Middle frontal gyrus (tissue), 1 donor: ENCODE data around the gene MGAT5B.
"Not testable (repeated sequence)": the region's sequence is repeated elsewhere in the genome, so short reads cannot be mapped to it uniquely, and the experiment has no call there.

Source experiments
- DNase-seq: peaks from one replicate; pipeline ENCODE4 v3.0.0-alpha.2; 2015; ENCODE audit warnings: low spot score; ENCODE audit errors: extremely low spot score

The MGAT5B gene

GRCh38 chr17:76948301-76948700 lies 80.1 kb downstream of the MGAT5B start:
- DNase-seq = no peak

- DNase-seq = no peak
Observed at GRCh38 chr17:76948726-76949342, 80.6 kb downstream of the MGAT5B start.

- no peak for DNase-seq
Observed at GRCh38 chr17:76949913-76950695, 81.9 kb downstream of the MGAT5B start.

GRCh38 chr17:76951375-76951905 lies 83.2 kb downstream of the MGAT5B start:
- DNase-seq = no peak

GRCh38 chr17:76952402-76952801 lies 84.2 kb downstream of the MGAT5B start:
- no peak for DNase-seq

- DNase-seq = no peak
Observed at GRCh38 chr17:76953066-76953465, 84.9 kb downstream of the MGAT5B start.

GRCh38 chr17:76953946-76954345 lies 85.7 kb downstream of the MGAT5B start:
- DNase-seq = no peak

GRCh38 chr17:76955191-76955590 lies 87.0 kb downstream of the MGAT5B start:
- no peak for DNase-seq

GRCh38 chr17:76956846-76957540 lies 88.8 kb downstream of the MGAT5B start:
- no peak for DNase-seq

GRCh38 chr17:76957678-76958464 lies 89.7 kb downstream of the MGAT5B start:
- no peak for DNase-seq

GRCh38 chr17:76958974-76959373 lies 90.8 kb downstream of the MGAT5B start:
- DNase-seq = no peak

- no peak for DNase-seq
Observed at GRCh38 chr17:76961869-76962268, 93.7 kb downstream of the MGAT5B start.

- DNase-seq = no peak
Observed at GRCh38 chr17:76962858-76963257, 94.7 kb downstream of the MGAT5B start.

- no peak for DNase-seq
Observed at GRCh38 chr17:76966016-76966415, 97.8 kb downstream of the MGAT5B start.

- DNase-seq = no peak
Observed at GRCh38 chr17:76966486-76967181, 98.4 kb downstream of the MGAT5B start.

- DNase-seq = no peak
Observed at GRCh38 chr17:76967762-76968161, 99.6 kb downstream of the MGAT5B start.

GRCh38 chr17:76968707-76969597 lies 100.7 kb downstream of the MGAT5B start:
- no peak for DNase-seq

GRCh38 chr17:76969598-76970172 lies 101.5 kb downstream of the MGAT5B start:
- DNase-seq = no peak

GRCh38 chr17:76970228-76970627 lies 102.0 kb downstream of the MGAT5B start:
- not testable (repeated sequence) for DNase-seq
